H1 (cell line): ENCODE measurements around the gene YARS1. TPM values are rescaled to one million over a fixed set of nuclear protein-coding genes. Genes with fewer than 3 reads are reported as not detected.

ENCODE experiments used
- CTCF ChIA-PET: fragments of 300-600 bp; sonication (Branson Sonifier 250); formaldehyde crosslinking; loops from one replicate; lab custom pipeline; 2021; ENCODE audit not compliant: partially characterized antibody; lab: Charles Lee
- POLR2A ChIA-PET: fragments of 300-600 bp; sonication (Branson Sonifier 250); formaldehyde crosslinking; loops from one replicate; lab custom pipeline; 2021; ENCODE audit warnings: inconsistent platforms; ENCODE audit not compliant: partially characterized antibody; lab: Charles Lee
- DNase-seq, 2 experiments: peaks; one replicate each; pipeline versions ENCODE4 v3.0.0 to v3.0.0-alpha.2; 2010 to 2022; ENCODE audit warnings: low spot score in 2 of 2, low read depth in 1 of 2, mixed read lengths in 1 of 2
- FAIRE-seq: peaks from 2 replicates; lab custom pipeline; 2011; peaks lifted over from hg19 to GRCh38; lab: Jason Lieb, UNC
- H2AFZ ChIP-seq: 2 replicates; pipeline ENCODE4 v1.8.1; 2012; ENCODE audit warnings: low read length, inconsistent platforms
- H2AK5ac ChIP-seq: 2 replicates; pipeline ENCODE4 v1.6.1; 2013; ENCODE audit warnings: low read depth, low read length
- H2BK120ac ChIP-seq: replicated peaks from 2 replicates; pipeline ENCODE3; 2013; ENCODE audit warnings: low read depth, low read length, inconsistent platforms
- H2BK12ac ChIP-seq: 2 replicates; pipeline ENCODE4 v1.6.1; 2013; ENCODE audit warnings: low read depth, low read length
- H2BK15ac ChIP-seq: 2 replicates; pipeline ENCODE4 v1.6.1; 2013; ENCODE audit warnings: low read length
- H2BK20ac ChIP-seq: 2 replicates; pipeline ENCODE4 v1.6.1; 2013; ENCODE audit warnings: low read length
- H2BK5ac ChIP-seq: 2 replicates; pipeline ENCODE4 v1.6.1; 2013; ENCODE audit warnings: low read depth, low read length
- H3K14ac ChIP-seq: 2 replicates; pipeline ENCODE4 v1.6.1; 2013; ENCODE audit warnings: inconsistent platforms; ENCODE audit not compliant: insufficient read length
- H3K18ac ChIP-seq: 2 replicates; pipeline ENCODE4 v1.6.1; 2013; ENCODE audit warnings: low read length; ENCODE audit errors: extremely low read depth
- H3K23ac ChIP-seq: 2 replicates; pipeline ENCODE4 v1.6.1; 2013; ENCODE audit warnings: inconsistent platforms; ENCODE audit not compliant: insufficient read length
- H3K23me2 ChIP-seq: 2 replicates; pipeline ENCODE4 v1.6.1; 2013; ENCODE audit warnings: low read depth, low read length
- H3K27ac ChIP-seq: 2 replicates; pipeline ENCODE4 v1.6.1; 2011; ENCODE audit warnings: low read depth, low read length, inconsistent platforms
- H3K27me3 ChIP-seq, 4 experiments: replicated peaks in 1 of 4; 1 replicate in 1 of 4; 2 replicates in 3 of 4; pipeline versions ENCODE4 v1.6.1 to v1.8.1; 2011 to 2013; ENCODE audit warnings: low read length in 3 of 4, mild to moderate bottlenecking in 3 of 4, inconsistent platforms in 2 of 4, mixed read lengths in 2 of 4, moderate library complexity in 1 of 4; ENCODE audit not compliant: control insufficient read depth in 3 of 4, insufficient read depth in 3 of 4; ENCODE audit errors: extremely low read depth in 1 of 4
- H3K36me3 ChIP-seq, 4 experiments: 2 replicates each; pipeline versions ENCODE4 v1.6.1 to v1.8.1; 2011 to 2013; ENCODE audit warnings: mild to moderate bottlenecking in 4 of 4, low read length in 3 of 4, moderate library complexity in 2 of 4, control low read depth in 1 of 4, inconsistent platforms in 1 of 4; ENCODE audit not compliant: insufficient read depth in 4 of 4, control insufficient read depth in 2 of 4
- H3K4ac ChIP-seq: replicated peaks from 2 replicates; pipeline ENCODE3; 2013; ENCODE audit warnings: low read length, low read depth, mixed read lengths, inconsistent platforms; ENCODE audit not compliant: insufficient read length
- H3K4me1 ChIP-seq, 4 experiments: replicated peaks in 1 of 4; 1 replicate in 1 of 4; 2 replicates in 3 of 4; pipeline versions ENCODE4 v1.6.1 to v1.8.1; 2011 to 2013; ENCODE audit warnings: low read length in 3 of 4, inconsistent platforms in 2 of 4, mixed read lengths in 1 of 4; ENCODE audit not compliant: insufficient read depth in 4 of 4, control insufficient read depth in 3 of 4
- H3K4me2 ChIP-seq, 2 experiments: 2 replicates each; pipeline versions ENCODE4 v1.6.1 to v1.8.1; 2011 to 2013; ENCODE audit warnings: low read depth in 2 of 2, low read length in 2 of 2, control low read depth in 1 of 2, inconsistent platforms in 1 of 2, mild to moderate bottlenecking in 1 of 2; ENCODE audit not compliant: insufficient read depth in 1 of 2
- H3K4me3 ChIP-seq, 4 experiments: fragments of 200-600, 300-600 bp in 1 of 4; sonication (generic), shearing (Covaris generic), sonication (Bioruptor Twin) in 1 of 4; 2 replicates each; pipeline versions ENCODE4 v1.5.1 to v1.8.1; 2011 to 2016; ENCODE audit warnings: low read length in 4 of 4, low read depth in 3 of 4, control low read depth in 2 of 4, inconsistent platforms in 2 of 4, mild to moderate bottlenecking in 2 of 4, mixed read lengths in 1 of 4, moderate library complexity in 1 of 4; ENCODE audit not compliant: insufficient read depth in 2 of 4; ENCODE audit errors: extremely low read depth in 1 of 4
- H3K56ac ChIP-seq: replicated peaks from 2 replicates; pipeline ENCODE3; 2013; ENCODE audit warnings: low read depth, mild to moderate bottlenecking, mixed read lengths, low read length, inconsistent platforms; ENCODE audit not compliant: insufficient read length
- H3K79me1 ChIP-seq: 2 replicates; pipeline ENCODE4 v1.6.1; 2013; ENCODE audit warnings: low read depth, low read length, control low read depth
- H3K79me2 ChIP-seq, 2 experiments: 2 replicates each; pipeline versions ENCODE4 v1.6.1 to v1.8.1; 2012 to 2013; ENCODE audit warnings: low read length in 2 of 2, mild to moderate bottlenecking in 2 of 2, inconsistent platforms in 1 of 2; ENCODE audit not compliant: insufficient read depth in 2 of 2, control insufficient read depth in 1 of 2
- H3K9ac ChIP-seq, 4 experiments: replicated peaks in 1 of 4; 1 replicate in 1 of 4; 2 replicates in 3 of 4; pipeline versions ENCODE4 v1.6.1 to v1.8.1; 2011 to 2013; ENCODE audit warnings: low read depth in 3 of 4, low read length in 3 of 4, control low read depth in 2 of 4, mild to moderate bottlenecking in 2 of 4, moderate library complexity in 2 of 4, inconsistent platforms in 1 of 4; ENCODE audit errors: extremely low read depth in 1 of 4
- H3K9me3 ChIP-seq, 2 experiments: 2 replicates each; pipeline versions ENCODE4 v1.6.1 to v1.8.1; 2012 to 2013; ENCODE audit warnings: mild to moderate bottlenecking in 2 of 2, moderate library complexity in 2 of 2, control low read depth in 1 of 2, inconsistent platforms in 1 of 2, low read depth in 1 of 2, low read length in 1 of 2, mixed read lengths in 1 of 2; ENCODE audit not compliant: insufficient read depth in 2 of 2
- H4K20me1 ChIP-seq, 2 experiments: replicated peaks in 1 of 2; 2 replicates each; pipeline versions ENCODE3 to v1.8.1; 2011 to 2013; ENCODE audit warnings: inconsistent platforms in 2 of 2, low read length in 2 of 2, mild to moderate bottlenecking in 1 of 2; ENCODE audit not compliant: insufficient read depth in 2 of 2, control insufficient read depth in 1 of 2
- H4K5ac ChIP-seq: 2 replicates; pipeline ENCODE4 v1.6.1; 2013; ENCODE audit warnings: low read length, low read depth, mixed read lengths, inconsistent platforms; ENCODE audit not compliant: insufficient read length
- H4K8ac ChIP-seq: 2 replicates; pipeline ENCODE4 v1.8.0; 2013; ENCODE audit warnings: mild to moderate bottlenecking, moderate library complexity, low read length, inconsistent platforms; ENCODE audit not compliant: insufficient read depth; ENCODE audit errors: extremely low read depth
- H4K91ac ChIP-seq: replicated peaks from 2 replicates; pipeline ENCODE3; 2013; ENCODE audit warnings: low read length, mixed read lengths, inconsistent platforms; ENCODE audit not compliant: insufficient read length
- CEBPB ChIP-seq: IDR thresholded peaks from 2 replicates; pipeline ENCODE4 v1.6.1; 2012; ENCODE audit warnings: low read depth, low read length
- POLR2A ChIP-seq, 2 experiments: IDR thresholded peaks; 1 replicate in 1 of 2; 2 replicates in 1 of 2; pipeline ENCODE4 v1.6.1; 2011; ENCODE audit warnings: low read depth in 2 of 2, low read length in 2 of 2, mild to moderate bottlenecking in 2 of 2; ENCODE audit errors: control extremely low read depth in 1 of 2
- SIN3A ChIP-seq, 2 experiments: IDR thresholded peaks in 1 of 2; conservative IDR thresholded peaks in 1 of 2; 2 replicates each; pipeline ENCODE4 v1.6.1; 2011 to 2012; ENCODE audit warnings: low read length in 2 of 2, improper control_type of control experiment in 1 of 2, low read depth in 1 of 2, mild to moderate bottlenecking in 1 of 2
- WGBS, 2 experiments: shearing (Covaris generic) in 1 of 2; methylation state at CpG; one replicate each; pipeline versions ENCODE4 v1.1.6 to v1.1.7; 2013 to 2015; ENCODE audit warnings: low lambda C conversion rate in 2 of 2, mixed read lengths in 2 of 2, inconsistent platforms in 1 of 2, low coverage in 1 of 2, missing lambda C conversion rate in 1 of 2; ENCODE audit not compliant: insufficient replicate concordance in 2 of 2, insufficient coverage in 1 of 2, insufficient read length in 1 of 2; ENCODE audit errors: extremely low coverage in 1 of 2, missing lambda C conversion rate in 1 of 2; 5-methylcytosine and 5-hydroxymethylcytosine counted together
- polyA plus RNA-seq, 7 experiments: library from polyadenylated mRNA; depleted of rRNA in 3 of 7; stranded (reverse) in 5 of 7; unstranded in 2 of 7; fragments of >200 nt in 5 of 7; fragments of 200-250 nt in 2 of 7; gene quantifications; 1 replicate in 5 of 7; 2 replicates in 1 of 7; 4 replicates in 1 of 7; pipeline versions ENCODE4 v1.2.1 to v1.2.3, GENCODE V29; 2011 to 2013; ENCODE audit warnings: missing spikeins in 2 of 7, mixed read lengths in 2 of 7
- total RNA-seq: library from RNA; stranded (reverse); fragmentation: NEBNext Ultra II Directional; extraction: Animal tissue kit (Norgen Biotek cat#: 25700); gene quantifications from 2 replicates; pipeline ENCODE4 v1.2.1, GENCODE V29; 2021
- TF ChIP-seq, protein P1 (sequence below): IDR thresholded peaks from 2 replicates; pipeline ENCODE4 v1.6.1; 2012; ENCODE audit warnings: inconsistent platforms

The YARS1 gene
- total and polyA plus RNA-seq, 2 of the 8 experiments (the other 6 are each of a cell fraction or from before 2014, with no cell fraction given): 47.1 to 226 TPM

DNA sequence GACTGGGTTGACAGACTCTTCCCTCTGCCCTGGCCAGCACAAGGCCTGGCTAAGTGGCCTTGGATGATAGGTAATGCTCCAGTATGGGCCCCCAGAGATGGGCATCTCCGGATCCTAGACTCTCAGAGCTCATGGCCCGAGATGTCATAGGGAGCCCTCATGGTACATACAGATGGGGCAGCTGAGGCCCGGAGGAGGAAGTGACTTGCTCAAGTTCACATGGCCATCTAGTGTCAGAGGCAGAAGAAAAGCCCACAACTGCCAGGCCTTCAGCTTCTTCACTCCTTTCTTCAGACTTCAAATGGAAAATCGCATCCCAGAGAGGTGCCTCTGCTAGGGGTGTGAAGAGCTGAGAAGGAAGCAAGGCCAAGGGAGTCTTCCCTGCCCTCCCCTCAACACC, 67.8 kb downstream of the YARS1 start:
- peaks cover 5% of the 10 kb centered on the region for H3K23me2 ChIP-seq
- DNase-seq (no peak), FAIRE-seq (no peak)
- ChIA-PET POLR2A (interaction anchor here (0.5 to 17.2 kb wide), 10 partner anchors 10 to 363 kb away, joined by 3 to 295 read pairs (median 6); partner anchors contain the start of genes S100PBP and YARS1), CTCF (interaction anchor here (0.6 to 11.2 kb wide), 18 partner anchors 9 to 141 kb away, joined by 3 to 220 read pairs (median 4); no protein-coding TSS in a partner anchor)
- H3K79me1 ChIP-seq: peaks cover 6% of the 10 kb centered on the region
- H3K14ac ChIP-seq: no peak overlapping the region
- H3K18ac ChIP-seq: no peak overlapping the region
- WGBS, 2 experiments: 79% methylated on average over 4 of the region's 4 CpGs; no CpG with 5 or more reads in 1 of the 2 experiments
- H2BK120ac ChIP-seq: no peak overlapping the region
- H3K36me3 ChIP-seq: no peaks in the 10 kb centered on the region
- H4K8ac ChIP-seq: no peak overlapping the region
- H4K20me1 ChIP-seq: peaks cover 0 to 5% of the 10 kb centered on the region in 2 experiments
- no peak overlapping the region for H4K5ac ChIP-seq
- no peak overlapping the region for H3K4ac ChIP-seq
- no peak overlapping the region for H4K91ac ChIP-seq
- no peak overlapping the region for H3K4me3 ChIP-seq
- H2AK5ac ChIP-seq: no peak overlapping the region
- H3K9me3 ChIP-seq: no peaks in the 10 kb centered on the region
- H3K27ac ChIP-seq: no peak overlapping the region
- no peak overlapping the region for H3K56ac ChIP-seq
- no peak overlapping the region for H3K23ac ChIP-seq
- H2BK20ac ChIP-seq: no peak overlapping the region
- no peak overlapping the region for H2AFZ ChIP-seq
- H2BK15ac ChIP-seq: 0 out of 2 replicates have a peak overlapping the region, but pooled peaks have one; percentile 8
- peaks cover 0 to 3% of the 10 kb centered on the region in 2 experiments; a peak in 3 of 4 replicates for H3K79me2 ChIP-seq
- H2BK12ac ChIP-seq: no peak overlapping the region
- no peak overlapping the region; the same call in 1 of the 2 replicates for H2BK5ac ChIP-seq
- H3K4me1 ChIP-seq: peaks cover 0 to 6% (median 3%) of the 10 kb centered on the region in 4 experiments
- H3K27me3 ChIP-seq: no peaks in the 10 kb centered on the region
- no peak overlapping the region; a peak in 1 of 7 replicates for H3K9ac ChIP-seq
- no peak overlapping the region for H3K4me2 ChIP-seq
- TF ChIP-seq CEBPB (no peak), POLR2A (IDR thresholded peaks at IDR 0.05; ENCODE audit: control extremely low read depth in 1 of 2, low read depth in 2 of 2, low read length in 2 of 2) (no peak), SIN3A (conservative IDR thresholded peaks at IDR 0.05 in 1 of 2, IDR thresholded peaks at IDR 0.05 in 1 of 2; ENCODE audit: low read depth in 1 of 2, low read length in 2 of 2) (no peak)
- TF ChIP-seq, protein P1, sequence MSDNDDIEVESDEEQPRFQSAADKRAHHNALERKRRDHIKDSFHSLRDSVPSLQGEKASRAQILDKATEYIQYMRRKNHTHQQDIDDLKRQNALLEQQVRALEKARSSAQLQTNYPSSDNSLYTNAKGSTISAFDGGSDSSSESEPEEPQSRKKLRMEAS: no peak
